CD14-positive monocyte (primary cell): Measurements from ENCODE around the gene POLK. TPM values are rescaled to one million over a fixed set of nuclear protein-coding genes. Genes with fewer than 3 reads are reported as not detected.
A peak's percentile ranks its signal among the peaks of the same experiment; 100 is the strongest.

Source experiments
- DNase-seq, 3 donors: peaks; one replicate each; pipeline ENCODE4 v3.0.0-alpha.2; 2011 to 2022
- H2AFZ ChIP-seq: 2 replicates; pipeline ENCODE4 v1.6.0; 2012; ENCODE audit warnings: mild to moderate bottlenecking, low read depth, low read length, inconsistent platforms; ENCODE audit not compliant: insufficient read depth, poor library complexity, severe bottlenecking
- H3K27ac ChIP-seq, 2 donors: 1 replicate in 1 of 2; 2 replicates in 1 of 2; pipeline ENCODE4 v1.5.1; 2012 to 2013; ENCODE audit warnings: low read length in 2 of 2, control low read depth in 1 of 2, inconsistent platforms in 1 of 2, low read depth in 1 of 2, mild to moderate bottlenecking in 1 of 2
- H3K27me3 ChIP-seq, 2 donors: one replicate each; pipeline versions ENCODE4 v1.6.0 to v1.6.1; 2011 to 2013; ENCODE audit warnings: low read length in 2 of 2; ENCODE audit not compliant: control insufficient read depth in 2 of 2, insufficient read depth in 2 of 2
- H3K36me3 ChIP-seq, 2 donors: replicated peaks in 1 of 2; 1 replicate in 1 of 2; 2 replicates in 1 of 2; pipeline versions ENCODE4 v1.5.1 to v1.6.1; 2012 to 2013; ENCODE audit warnings: low read length in 2 of 2, control low read depth in 1 of 2, inconsistent platforms in 1 of 2, mild to moderate bottlenecking in 1 of 2; ENCODE audit not compliant: insufficient read depth in 2 of 2, control insufficient read depth in 1 of 2
- H3K4me1 ChIP-seq, 2 donors: 1 replicate in 1 of 2; 2 replicates in 1 of 2; pipeline versions ENCODE4 v1.5.1 to v1.6.1; 2012 to 2013; ENCODE audit warnings: low read length in 2 of 2, control low read depth in 1 of 2, inconsistent platforms in 1 of 2, mild to moderate bottlenecking in 1 of 2, moderate library complexity in 1 of 2; ENCODE audit not compliant: insufficient read depth in 2 of 2, control insufficient read depth in 1 of 2
- H3K4me2 ChIP-seq: replicated peaks from 2 replicates; pipeline ENCODE3; 2012; ENCODE audit warnings: low read length, moderate library complexity, mild to moderate bottlenecking; ENCODE audit not compliant: poor library complexity, severe bottlenecking; ENCODE audit errors: extremely low read depth
- H3K4me3 ChIP-seq, 3 experiments: fragments of 200-600 bp in 1 of 3; sonication (generic) in 1 of 3; replicated peaks in 1 of 3; 1 replicate in 2 of 3; 2 replicates in 1 of 3; pipeline ENCODE4 v1.5.1; 2011 to 2013; ENCODE audit warnings: low read length in 3 of 3, mild to moderate bottlenecking in 3 of 3, control low read depth in 2 of 3, low read depth in 2 of 3, inconsistent platforms in 1 of 3, moderate library complexity in 1 of 3
- H3K79me2 ChIP-seq: 2 replicates; pipeline ENCODE4 v1.6.0; 2012; ENCODE audit warnings: mild to moderate bottlenecking, control low read depth, inconsistent platforms, low read length, moderate library complexity; ENCODE audit not compliant: insufficient read depth
- H3K9ac ChIP-seq: 2 replicates; pipeline ENCODE4 v1.6.0; 2017; ENCODE audit warnings: low read length, mild to moderate bottlenecking; ENCODE audit not compliant: insufficient read depth, poor library complexity, severe bottlenecking
- H3K9me3 ChIP-seq, 2 donors: replicated peaks in 1 of 2; 1 replicate in 1 of 2; 2 replicates in 1 of 2; pipeline versions ENCODE4 v1.5.1 to v1.6.1; 2012 to 2013; ENCODE audit warnings: low read length in 2 of 2, control low read depth in 1 of 2; ENCODE audit not compliant: control insufficient read depth in 1 of 2, insufficient read depth in 1 of 2
- H4K20me1 ChIP-seq: 2 replicates; pipeline ENCODE4 v1.6.0; 2012; ENCODE audit warnings: mild to moderate bottlenecking, low read length, control low read depth, moderate library complexity; ENCODE audit not compliant: insufficient read depth
- H3K27ac Mint-ChIP-seq, 7 donors: one replicate each; pipeline ENCODE4 v1.8.0; 2020; ENCODE audit warnings: mild to moderate bottlenecking in 7 of 7, mixed read lengths in 7 of 7, moderate library complexity in 6 of 7, inconsistent platforms in 2 of 7
- H3K27me3 Mint-ChIP-seq, 3 donors: one replicate each; pipeline ENCODE4 v1.8.0; 2021 to 2022; ENCODE audit warnings: low read depth in 3 of 3, mild to moderate bottlenecking in 3 of 3, mixed read lengths in 3 of 3, moderate library complexity in 3 of 3, inconsistent platforms in 1 of 3
- H3K36me3 Mint-ChIP-seq, 2 donors: one replicate each; pipeline ENCODE4 v1.8.0; 2020; ENCODE audit warnings: mixed read lengths in 2 of 2, inconsistent platforms in 1 of 2, mild to moderate bottlenecking in 1 of 2
- H3K4me1 Mint-ChIP-seq: one replicate; pipeline ENCODE4 v1.8.0; 2020; ENCODE audit warnings: mild to moderate bottlenecking, mixed read lengths
- H3K4me3 Mint-ChIP-seq, 2 donors: one replicate each; pipeline ENCODE4 v1.8.0; 2020; ENCODE audit warnings: mild to moderate bottlenecking in 2 of 2, mixed read lengths in 2 of 2, moderate library complexity in 1 of 2
- H3K9me3 Mint-ChIP-seq, 7 donors: one replicate each; pipeline ENCODE4 v1.8.0; 2020 to 2022; ENCODE audit warnings: mixed read lengths in 7 of 7, mild to moderate bottlenecking in 6 of 7, moderate library complexity in 6 of 7, inconsistent platforms in 2 of 7
- WGBS: methylation state at CpG from one replicate; pipeline ENCODE4 v1.1.5; 2013; ENCODE audit warnings: missing lambda C conversion rate; ENCODE audit not compliant: insufficient coverage; 5-methylcytosine and 5-hydroxymethylcytosine counted together
- intact Hi-C, 2 donors: fragments of 100-400 bp; cut with micrococcal nuclease; formaldehyde crosslinking; loops; one replicate each; pipeline versions ENCODE4 v1.15.0 to v1.15.1; 2023
- polyA plus RNA-seq, 3 donors: library from polyadenylated mRNA; depleted of rRNA in 1 of 3; unstranded in 2 of 3; stranded (reverse) in 1 of 3; fragments of 300-500 nt in 2 of 3; fragments of >200 nt in 1 of 3; fragmentation: Illumina TruSeq in 2 of 3; gene quantifications; 1 replicate in 2 of 3; 2 replicates in 1 of 3; pipeline ENCODE4 v1.2.3, GENCODE V29; 2012 to 2021
- TF ChIP-seq, protein P1 (sequence below): fragments of 200-600 bp; IDR thresholded peaks from one replicate; pipeline ENCODE4 v1.8.0; 2022; ENCODE audit warnings: antibody characterized with exemption, mild to moderate bottlenecking

POLK gene
- polyA plus RNA-seq, 3 donors = 18.1 to 27.2 (median 22.3) TPM

DNA sequence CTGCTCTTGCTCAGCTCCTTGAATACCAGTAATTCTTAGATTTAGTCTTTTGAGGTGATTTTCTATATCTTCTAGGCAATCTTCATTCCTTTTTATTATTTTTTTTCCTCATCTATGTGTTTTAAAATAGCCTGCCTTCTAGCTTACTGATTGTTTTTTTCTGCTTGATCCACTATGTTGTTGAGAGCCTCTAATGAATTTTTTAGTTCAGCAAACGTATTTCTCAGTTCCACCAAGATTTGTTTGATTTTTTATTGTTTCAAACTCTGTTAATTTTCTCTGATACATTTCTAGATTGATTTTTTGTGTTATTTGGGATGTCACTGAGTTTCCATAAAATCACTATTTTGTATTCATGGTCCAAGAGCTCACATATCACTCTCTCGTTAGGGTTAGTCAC lies 9.5 kb downstream of the POLK start:
- TF ChIP-seq, protein P1, sequence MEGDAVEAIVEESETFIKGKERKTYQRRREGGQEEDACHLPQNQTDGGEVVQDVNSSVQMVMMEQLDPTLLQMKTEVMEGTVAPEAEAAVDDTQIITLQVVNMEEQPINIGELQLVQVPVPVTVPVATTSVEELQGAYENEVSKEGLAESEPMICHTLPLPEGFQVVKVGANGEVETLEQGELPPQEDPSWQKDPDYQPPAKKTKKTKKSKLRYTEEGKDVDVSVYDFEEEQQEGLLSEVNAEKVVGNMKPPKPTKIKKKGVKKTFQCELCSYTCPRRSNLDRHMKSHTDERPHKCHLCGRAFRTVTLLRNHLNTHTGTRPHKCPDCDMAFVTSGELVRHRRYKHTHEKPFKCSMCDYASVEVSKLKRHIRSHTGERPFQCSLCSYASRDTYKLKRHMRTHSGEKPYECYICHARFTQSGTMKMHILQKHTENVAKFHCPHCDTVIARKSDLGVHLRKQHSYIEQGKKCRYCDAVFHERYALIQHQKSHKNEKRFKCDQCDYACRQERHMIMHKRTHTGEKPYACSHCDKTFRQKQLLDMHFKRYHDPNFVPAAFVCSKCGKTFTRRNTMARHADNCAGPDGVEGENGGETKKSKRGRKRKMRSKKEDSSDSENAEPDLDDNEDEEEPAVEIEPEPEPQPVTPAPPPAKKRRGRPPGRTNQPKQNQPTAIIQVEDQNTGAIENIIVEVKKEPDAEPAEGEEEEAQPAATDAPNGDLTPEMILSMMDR = no peak
- Histone ChIP-seq H3K27ac (no peak overlapping the region), H4K20me1 (peaks cover 32% of the 10 kb centered on the region), H3K4me3 (no peak overlapping the region), H3K79me2 (peaks cover 94% of the 10 kb centered on the region), H3K9ac (no peak overlapping the region), H3K27me3 (no peaks in the 10 kb centered on the region), H3K36me3 (peaks cover 5 to 21% of the 10 kb centered on the region in 2 donors), H3K9me3 (peaks cover 5 to 15% of the 10 kb centered on the region in 2 donors), H3K4me1 (peaks cover 26 to 42% of the 10 kb centered on the region in 2 donors), H3K4me2 (no peak overlapping the region), H2AFZ (no peak overlapping the region)
- H3K27ac Mint-ChIP-seq = no peak overlapping the region
- peaks cover 56% of the 10 kb centered on the region for H3K4me1 Mint-ChIP-seq
- no peak for DNase-seq
- no peaks in the 10 kb centered on the region for H3K27me3 Mint-ChIP-seq
- intact Hi-C loops = no loop called here
- no peak overlapping the region for H3K4me3 Mint-ChIP-seq
- WGBS = no CpG with 5 or more reads among the region's 2 CpGs
- H3K9me3 Mint-ChIP-seq = peaks cover 14 to 27% (median 18%) of the 10 kb centered on the region in 7 donors
- peaks cover 22 to 37% of the 10 kb centered on the region in 2 donors for H3K36me3 Mint-ChIP-seq

DNA sequence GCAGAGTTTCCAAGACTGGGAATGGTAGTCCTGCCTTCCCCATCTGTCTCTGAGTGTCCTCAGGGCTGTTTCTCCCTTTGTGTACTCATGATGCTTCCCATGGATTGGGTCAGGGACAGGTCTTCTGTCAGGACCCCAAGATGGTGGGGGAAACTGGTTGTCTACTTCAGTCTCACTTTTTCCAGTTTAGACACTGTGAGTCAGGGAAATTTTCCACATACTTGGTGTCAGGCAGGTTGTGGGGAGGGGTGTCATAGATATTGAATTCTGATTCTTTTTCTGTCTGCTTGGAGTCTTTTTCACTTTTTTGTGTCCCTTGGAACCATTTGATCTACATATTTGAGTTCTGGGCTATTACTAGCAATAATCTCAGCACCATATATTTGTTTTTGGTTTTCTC lies 10.3 kb downstream of the POLK start:
- peaks cover 33 to 50% of the 10 kb centered on the region in 2 donors for H3K4me1 ChIP-seq
- peaks cover 22 to 37% of the 10 kb centered on the region in 2 donors for H3K36me3 Mint-ChIP-seq
- peak overlapping the region in 1 of 2 donors; percentile 37 for H3K27ac ChIP-seq
- H3K79me2 ChIP-seq = peaks cover 92% of the 10 kb centered on the region
- no peak overlapping the region for H2AFZ ChIP-seq
- TF ChIP-seq, protein P1 = no peak
- no peak overlapping the region for H3K9ac ChIP-seq
- peaks cover 14 to 27% (median 18%) of the 10 kb centered on the region in 7 donors for H3K9me3 Mint-ChIP-seq
- no peaks in the 10 kb centered on the region for H3K27me3 Mint-ChIP-seq
- peaks cover 5 to 21% of the 10 kb centered on the region in 2 donors for H3K36me3 ChIP-seq
- peaks cover 60% of the 10 kb centered on the region for H3K4me1 Mint-ChIP-seq
- no peak overlapping the region for H3K4me2 ChIP-seq
- no peak for DNase-seq
- no peaks in the 10 kb centered on the region for H3K27me3 ChIP-seq
- intact Hi-C loops = no loop called here
- no peak overlapping the region for H3K4me3 Mint-ChIP-seq
- H4K20me1 ChIP-seq = peaks cover 25% of the 10 kb centered on the region
- peaks cover 5 to 15% of the 10 kb centered on the region in 2 donors for H3K9me3 ChIP-seq
- H3K27ac Mint-ChIP-seq = peak overlapping the region in 4 of 7 donors; percentile 40 to 79 (median 66)
- H3K4me3 ChIP-seq = no peak overlapping the region
